HG02884 (cell line): ENCODE results near the gene PRMT5.
"Not testable (repeated sequence)": the region's sequence is repeated elsewhere in the genome, so short reads cannot be mapped to it uniquely, and the experiment has no call there.

ENCODE experiments used
- ATAC-seq: cut with Tn5 transposase; IDR thresholded peaks from one replicate; pipeline ENCODE4 v1.9.1; 2021; ENCODE audit warnings: mild to moderate bottlenecking, moderate library complexity; ENCODE audit not compliant: unreplicated experiment

PRMT5 gene

GRCh38 chr14:22929104-22929960, at the start of gene PRMT5:
Gene PRMT5 (minus strand): TSS chr14:22929376. CDS start chr14:22929361, 15 bp downstream.
- peak; percentile 91 for ATAC-seq

DNA sequence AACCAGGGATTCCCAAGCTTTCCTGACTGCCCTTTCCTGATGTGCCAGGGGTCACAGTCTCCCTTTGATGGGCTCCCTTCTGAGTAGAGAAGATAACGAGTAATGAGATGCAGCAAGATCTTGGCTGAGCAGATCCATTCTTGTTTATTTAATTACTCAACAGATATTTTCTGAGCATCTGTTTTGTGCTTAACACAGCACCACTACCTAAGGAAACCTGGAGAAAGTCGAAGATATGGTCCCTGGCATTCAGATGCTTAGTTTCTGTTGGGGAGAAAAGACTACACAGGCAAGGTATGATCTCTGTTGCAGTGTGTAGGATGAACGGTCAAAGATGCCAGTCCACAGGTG, 49.3 kb upstream of the PRMT5 start:
- no peak for ATAC-seq

- ATAC-seq: no peak
Observed at GRCh38 chr14:22977684-22978486, 48.7 kb upstream of the PRMT5 start.

- no peak for ATAC-seq
Observed at GRCh38 chr14:22977434-22977683, 48.2 kb upstream of the PRMT5 start.

DNA sequence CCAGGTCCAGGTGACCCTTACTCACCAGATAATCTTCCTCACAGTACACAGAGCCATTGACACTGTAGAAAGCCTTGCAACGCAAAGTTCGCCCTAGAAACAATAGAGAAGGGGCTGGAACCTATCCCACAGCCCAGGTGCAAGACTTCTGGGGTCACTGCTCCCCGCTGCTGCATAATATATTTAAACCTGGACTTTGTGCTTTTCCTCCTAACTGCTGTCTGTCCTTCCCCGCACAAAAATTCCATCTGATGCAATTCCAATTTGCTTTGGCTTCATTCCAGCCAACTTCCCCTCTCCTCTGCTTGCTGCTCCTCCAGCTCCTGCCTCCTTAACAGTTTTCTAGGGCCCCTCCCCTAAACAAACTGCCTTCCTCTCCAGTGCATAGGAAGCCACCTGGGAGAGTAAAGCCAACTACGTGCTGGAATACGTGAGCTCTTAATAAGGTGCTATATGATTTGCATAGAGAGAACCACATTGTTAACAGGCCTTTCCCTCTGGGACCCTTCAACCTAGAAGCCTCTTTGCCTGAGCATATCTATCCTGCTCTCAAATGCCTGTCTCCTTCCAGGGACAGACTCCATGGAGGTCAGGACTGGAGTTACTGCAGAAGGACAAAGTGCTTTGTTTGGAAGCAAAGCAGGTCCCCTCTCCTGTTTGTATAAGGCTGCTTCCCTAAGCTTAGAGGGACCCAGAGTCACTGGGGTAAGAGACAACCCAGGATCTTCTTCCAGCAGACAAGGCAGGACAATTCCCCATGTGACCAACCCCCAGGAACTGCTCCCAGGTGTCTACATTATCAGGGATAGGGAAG, 47.7 kb upstream of the PRMT5 start:
- no peak for ATAC-seq

DNA sequence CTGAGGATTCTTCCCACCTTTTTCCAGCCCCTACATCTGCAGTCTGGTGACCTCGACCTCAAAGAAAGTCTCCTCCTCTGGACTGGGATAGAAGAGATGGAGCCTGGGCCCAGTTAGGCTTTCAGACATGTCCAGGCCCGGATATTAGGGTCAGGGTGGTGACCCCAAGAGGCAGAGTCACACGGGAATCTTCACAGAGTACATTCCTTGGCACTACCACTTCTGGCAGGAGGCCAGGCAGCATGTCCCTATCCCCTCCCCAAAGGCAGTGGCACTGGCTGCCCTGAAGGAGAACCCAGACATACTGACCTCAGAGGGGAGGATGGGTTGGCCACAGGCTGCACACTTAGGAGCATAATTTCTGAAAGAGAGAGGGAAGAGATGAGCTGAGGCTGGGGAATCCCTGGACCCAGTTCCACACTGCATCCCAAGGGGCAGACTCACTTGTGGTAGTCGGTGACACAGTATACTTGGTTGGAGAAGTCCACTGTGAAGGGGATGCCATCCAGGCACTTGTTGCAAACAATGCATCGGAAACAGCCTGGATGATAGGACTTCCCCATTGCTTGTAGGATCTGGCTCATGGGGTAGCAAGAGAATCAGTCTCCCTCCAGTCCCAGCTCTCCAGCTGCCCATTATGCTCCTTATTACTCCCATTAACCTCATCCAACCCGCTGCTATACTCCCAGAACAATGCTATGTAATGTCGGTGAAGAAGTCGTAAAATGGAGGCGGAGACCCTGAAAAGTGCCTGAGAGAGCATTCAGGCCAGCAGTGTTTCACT, 45.5 kb upstream of the PRMT5 start:
- ATAC-seq: no peak

GRCh38 chr14:22973217-22974032, 44.2 kb upstream of the PRMT5 start:
- ATAC-seq: no peak

- no peak for ATAC-seq
Observed at GRCh38 chr14:22972313-22972930, 43.2 kb upstream of the PRMT5 start.

- ATAC-seq: no peak
Observed at GRCh38 chr14:22971152-22971551, 42.0 kb upstream of the PRMT5 start.

DNA sequence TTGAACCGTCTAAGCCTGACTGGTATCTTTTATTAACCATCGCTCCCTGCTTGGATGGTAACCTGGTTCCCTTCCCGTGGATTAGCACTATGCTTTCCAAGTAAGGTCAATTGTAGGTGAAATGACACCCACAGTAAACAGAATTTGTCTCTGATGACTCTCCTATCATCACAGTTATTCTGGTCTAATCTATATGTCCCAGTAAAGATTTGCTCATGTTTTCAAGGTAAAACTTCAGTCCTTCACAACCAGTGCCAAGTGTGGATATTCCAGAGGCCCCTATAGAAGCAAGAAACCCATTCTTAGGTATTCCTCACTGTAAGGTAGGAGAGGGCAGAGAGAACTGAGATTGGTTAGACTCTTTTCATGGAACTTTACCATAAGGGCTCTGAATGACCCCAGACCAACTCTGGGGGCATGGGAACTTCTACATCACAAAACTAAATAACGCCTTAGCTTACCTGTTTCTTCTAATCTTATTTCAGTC, 37.6 kb upstream of the PRMT5 start:
- ATAC-seq: no peak

DNA sequence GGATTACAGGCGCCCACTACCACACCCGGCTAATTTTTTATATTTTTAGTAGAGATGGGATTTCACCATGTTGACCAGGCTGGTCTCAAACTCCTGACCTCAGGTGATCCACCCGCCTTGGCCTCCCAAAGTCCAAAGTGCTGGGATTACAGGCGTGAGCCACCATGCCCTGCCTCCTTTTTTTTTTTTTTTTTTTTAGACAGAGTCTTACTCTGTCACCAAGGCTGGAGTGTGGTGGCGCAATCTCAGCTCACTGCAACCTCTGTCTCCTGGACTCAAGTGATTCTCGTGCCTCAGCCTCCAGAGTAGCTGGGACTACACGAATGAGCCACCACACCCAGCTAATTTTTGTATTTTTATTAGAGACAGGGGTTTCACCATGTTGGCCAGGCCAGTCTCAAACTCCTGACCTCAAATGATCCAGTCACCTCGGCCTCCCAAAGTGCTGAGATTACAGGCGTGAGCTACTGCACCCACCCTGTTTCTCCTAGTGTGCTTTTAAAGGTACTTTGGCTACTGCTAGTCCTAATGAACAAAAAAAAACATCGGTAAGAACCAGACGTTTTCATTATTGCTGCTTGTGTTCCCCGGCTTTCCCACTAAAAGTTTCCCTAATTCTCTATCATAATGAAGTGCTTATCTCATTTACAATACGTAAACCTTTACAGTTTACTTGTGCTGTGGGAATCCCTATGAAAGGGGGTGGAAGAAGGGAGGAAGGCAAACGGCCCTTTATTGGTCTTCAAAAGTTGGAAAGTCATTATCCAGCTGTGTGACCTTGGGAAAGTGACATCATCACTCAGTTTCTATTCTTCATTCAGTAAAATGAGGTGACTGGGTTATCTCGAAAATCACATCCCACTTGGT, 37.0 kb upstream of the PRMT5 start:
- ATAC-seq: not testable (repeated sequence)

DNA sequence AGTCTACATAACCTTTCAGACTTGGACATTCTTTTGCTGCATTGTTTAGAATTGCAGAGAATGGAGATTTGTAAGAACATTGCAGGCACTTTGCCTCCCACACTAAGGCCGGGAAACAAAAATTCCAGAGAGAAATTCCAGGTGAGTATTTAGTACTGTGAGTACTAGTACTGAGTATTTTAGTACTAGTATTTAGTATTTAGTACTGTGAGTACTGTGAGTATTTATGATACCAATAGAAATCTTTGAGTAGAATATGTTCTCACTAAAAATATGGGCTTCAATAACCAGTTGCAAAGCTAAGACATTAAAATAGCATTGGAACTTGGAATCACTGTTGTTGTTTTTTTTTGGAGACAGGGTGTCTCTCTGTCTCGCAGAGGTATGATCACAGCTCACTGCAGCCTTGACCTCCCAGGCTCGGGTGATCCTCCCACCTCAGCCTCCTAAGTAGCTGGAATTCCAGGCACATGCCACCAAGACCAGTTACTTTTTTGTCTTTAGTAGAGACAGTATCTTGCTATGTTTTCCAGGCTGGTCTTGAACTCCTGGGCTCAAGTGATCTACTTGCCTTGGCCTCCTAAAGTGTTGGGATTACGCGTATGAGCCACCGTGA, 33.0 kb upstream of the PRMT5 start:
- no peak for ATAC-seq

DNA sequence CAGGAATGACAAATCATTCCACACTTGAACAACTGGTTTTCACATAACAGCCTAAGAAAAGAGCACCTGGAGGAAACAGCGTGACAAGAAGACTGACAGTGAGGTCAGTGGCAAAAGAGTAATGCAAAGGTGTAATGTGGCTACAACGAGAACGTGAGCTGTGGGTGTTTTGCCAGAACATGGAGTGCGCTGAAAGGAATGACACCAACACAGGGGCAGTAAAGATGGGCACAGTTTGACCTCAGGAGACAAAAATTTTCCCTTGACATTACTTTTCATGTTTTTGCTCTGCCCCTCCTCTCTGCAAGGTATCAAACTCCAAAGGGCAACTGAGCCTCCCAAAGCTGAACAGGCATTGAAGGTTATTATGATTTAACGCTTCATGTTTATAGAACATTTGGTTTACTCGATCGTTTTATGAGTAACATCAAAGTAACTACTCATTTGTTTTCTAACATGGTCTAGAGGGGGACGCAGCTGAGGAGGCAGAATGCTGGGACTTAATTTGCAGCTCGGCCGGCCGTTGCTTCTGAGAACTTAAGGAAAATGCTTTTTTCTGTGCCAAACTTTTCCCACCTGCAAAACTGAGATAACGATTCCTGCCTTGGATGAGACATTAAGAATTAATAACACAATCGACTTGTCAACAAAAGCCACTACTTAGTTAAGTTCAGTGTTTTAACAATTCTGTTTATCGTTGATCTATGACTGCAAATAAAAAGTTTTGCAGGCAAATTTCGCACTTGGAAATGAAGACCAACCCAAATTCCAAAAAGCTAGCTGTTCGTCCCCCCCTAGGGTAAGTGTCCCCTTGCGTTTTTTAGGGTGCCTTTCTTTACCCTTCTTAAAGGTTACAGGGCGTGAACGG, 26.8 kb upstream of the PRMT5 start:
- ATAC-seq: no peak

DNA sequence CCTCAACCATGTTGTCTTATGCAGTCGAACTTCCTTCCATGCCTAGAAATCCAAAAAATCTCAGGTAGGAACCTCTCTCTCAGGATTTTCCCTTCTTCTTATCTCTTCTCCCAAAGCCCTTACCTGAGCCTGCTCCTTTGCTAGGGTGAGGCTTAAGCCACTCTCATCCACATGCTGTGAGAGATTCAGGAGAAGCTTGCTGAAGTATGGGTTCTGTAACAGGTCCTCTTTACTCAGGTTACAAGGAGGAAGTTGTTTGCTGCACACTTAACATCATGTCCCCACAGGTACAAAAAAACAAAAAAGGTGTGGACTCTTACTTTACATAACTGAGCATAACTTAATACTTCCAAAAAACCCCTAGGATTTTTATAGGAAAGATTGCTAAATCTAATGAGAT, 23.2 kb upstream of the PRMT5 start:
- ATAC-seq: no peak

DNA sequence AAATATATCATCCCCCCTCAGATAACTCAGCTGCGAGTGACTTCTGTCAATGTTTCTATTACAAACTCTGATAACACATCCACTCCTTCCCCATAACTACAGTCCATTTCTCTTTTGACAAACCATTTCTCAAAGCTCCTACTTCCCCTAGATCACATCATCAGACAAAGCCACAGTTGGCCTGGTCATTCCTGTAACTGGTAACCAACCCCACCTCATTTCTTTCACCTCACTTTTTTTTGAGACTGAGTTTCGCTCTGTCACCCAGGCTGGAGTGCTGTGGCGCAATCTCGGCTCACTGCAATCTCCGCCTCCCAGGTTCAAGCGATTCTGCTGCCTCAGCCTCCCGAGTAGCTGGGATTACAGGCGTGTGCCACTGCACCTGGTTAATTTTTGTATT, 22.6 kb upstream of the PRMT5 start:
- ATAC-seq: not testable (repeated sequence)

- ATAC-seq: no peak
Observed at GRCh38 chr14:22945642-22946041, 16.5 kb upstream of the PRMT5 start.

DNA sequence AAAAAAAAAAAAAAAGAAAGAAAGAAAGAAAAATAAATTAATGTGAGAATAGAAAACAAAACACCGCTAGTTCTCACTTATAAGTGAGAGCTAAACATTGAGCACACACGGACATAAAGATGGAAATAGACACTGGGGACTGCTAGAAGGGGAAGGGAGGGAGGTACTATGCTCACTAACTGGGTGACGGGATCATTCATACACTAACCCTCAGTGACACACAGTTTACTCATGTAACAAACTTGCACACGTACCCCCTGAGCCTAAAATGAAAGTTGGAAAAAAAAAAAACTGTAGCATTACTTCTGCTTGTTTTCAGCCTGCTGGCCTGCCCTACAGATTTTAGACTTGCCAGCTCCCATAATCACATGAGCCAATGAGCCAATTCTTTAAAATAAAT, 10.5 kb upstream of the PRMT5 start:
- no peak for ATAC-seq
